NCI-H446 treated with DMSO at 0.1 percent for 48 hours (cell line): Measurements from ENCODE around the gene BCAP31.
A peak's percentile ranks its signal among the peaks of the same experiment; 100 is the strongest.
"Not testable (repeated sequence)": the region's sequence is repeated elsewhere in the genome, so short reads cannot be mapped to it uniquely, and the experiment has no call there.

Experiments
- DNase-seq: peaks from one replicate; lab custom pipeline; 2025; lab: John Stamatoyannopoulos, UW

BCAP31 gene

DNA sequence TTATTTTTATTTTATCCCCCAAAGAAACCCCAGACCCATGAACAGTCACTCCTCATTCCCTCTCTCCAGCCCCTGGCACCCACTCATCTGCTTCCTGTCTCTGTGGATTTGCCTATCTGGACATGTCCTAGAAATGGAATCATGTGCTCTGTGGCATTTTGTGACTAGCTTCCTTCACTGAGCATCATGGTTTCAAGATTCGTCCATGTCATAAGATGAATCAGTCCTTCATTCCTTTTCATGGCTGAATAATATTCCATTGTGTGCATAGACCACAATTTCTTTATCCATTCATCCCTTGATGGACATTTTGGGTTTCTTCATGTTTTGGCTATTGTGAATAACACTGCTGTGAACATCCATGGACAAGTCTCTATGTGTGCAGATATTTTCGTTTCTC, 10.7 kb upstream of the BCAP31 start:
- no peak for DNase-seq

DNA sequence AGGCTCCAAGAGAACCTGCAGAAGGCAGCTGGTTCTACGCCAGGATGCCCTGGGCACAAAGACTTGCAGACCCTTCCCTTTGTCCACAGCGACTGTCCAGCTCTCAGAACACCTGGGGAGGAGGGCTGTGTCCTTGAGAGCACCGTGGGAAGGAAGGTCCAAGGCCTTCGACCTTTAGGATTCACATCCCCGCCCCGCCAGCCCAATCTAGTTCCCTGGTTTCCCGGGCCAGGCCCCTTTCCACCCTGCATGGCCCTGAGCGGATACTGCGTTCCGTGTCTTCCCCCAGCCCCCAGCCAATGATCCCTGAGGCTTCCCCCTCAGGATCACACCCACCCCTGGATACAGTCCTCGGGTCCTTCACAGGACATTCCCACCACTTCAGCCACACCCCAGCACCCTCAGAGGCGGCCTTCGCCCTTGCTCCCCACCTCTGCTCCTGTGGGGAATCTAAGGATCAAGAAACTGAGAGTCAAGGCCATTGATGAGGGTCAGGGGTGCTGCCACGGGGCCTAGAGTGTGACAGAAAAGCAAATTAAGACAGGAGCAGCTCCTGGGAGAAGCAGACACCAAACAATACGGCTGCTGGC, 9.6 kb upstream of the BCAP31 start:
- DNase-seq, result no peak

- DNase-seq, result no peak
Measured at GRCh38 chrX:153732401-153732800, 8.2 kb upstream of the BCAP31 start.

DNA sequence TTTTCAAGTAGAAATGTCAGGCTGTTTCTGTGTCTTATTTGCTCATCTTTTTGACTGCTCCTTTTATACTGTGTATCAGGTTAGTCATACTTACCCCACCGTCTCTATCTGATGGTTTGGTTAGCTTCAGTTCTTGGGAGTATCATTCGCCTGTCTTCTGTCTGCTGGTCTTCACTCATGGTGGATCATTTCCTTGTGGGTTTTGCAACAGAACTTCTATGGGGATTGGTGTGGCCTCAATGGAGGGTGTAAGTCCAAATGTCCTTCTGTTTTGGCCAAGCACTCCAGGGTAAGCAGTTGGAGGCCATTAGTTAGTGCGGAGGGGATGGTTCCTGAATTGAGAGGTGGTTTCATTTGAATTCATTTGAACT, 7.6 kb upstream of the BCAP31 start:
- DNase-seq, result no peak

GRCh38 chrX:153731117-153731844, 7.1 kb upstream of the BCAP31 start:
- no peak for DNase-seq

DNA sequence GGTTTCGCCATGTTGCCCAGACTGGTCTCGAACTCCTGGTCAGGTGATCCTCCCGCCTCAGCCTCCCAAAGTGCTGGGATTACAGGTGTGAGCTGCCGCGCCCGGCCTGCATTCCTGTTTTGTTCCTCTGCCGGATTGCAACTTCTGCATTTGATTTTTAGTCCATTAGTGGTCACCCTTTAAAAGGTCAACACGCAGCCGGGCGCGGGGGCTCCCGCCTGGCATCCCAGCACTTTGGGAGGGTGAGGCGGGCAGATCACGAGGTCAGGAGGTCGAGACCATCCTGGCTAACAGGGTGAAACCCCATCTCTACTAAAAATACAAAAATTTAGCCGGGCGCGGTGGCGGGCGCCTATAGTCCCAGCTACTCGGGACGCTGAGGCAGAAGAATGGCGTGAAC, 5.9 kb upstream of the BCAP31 start:
- not testable (repeated sequence) for DNase-seq

DNA sequence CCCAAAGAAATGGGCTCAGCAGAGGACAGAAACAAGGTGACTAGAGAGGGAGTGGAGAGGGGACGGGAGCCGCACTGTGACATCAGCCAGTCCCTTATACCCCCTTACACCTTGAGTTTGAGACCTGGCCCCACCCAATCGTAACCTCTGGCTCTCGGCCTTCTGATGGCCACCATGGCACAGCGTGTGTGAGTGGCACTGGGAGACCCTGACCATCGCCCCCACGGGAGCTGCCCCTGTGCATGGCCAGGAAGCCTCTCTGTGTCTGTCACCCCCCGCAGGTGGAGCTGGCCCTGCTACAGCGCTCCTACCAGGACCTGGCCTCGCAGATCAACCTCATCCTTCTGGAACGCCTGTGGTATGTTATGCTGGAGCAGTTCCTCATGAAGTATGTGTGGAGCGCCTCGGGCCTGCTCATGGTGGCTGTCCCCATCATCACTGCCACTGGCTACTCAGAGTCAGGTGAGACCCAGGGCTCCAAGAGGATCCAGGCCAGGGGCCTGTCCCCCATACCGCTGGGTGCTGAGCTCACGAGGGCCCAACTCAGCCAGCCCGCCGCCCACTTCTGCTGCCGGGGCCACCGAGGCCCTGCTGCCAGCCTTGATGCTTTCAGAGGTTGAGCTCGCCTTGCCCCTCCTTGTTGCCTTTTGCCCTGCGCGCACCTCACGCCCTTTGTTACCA, 4.9 kb upstream of the BCAP31 start:
- no peak for DNase-seq

DNA sequence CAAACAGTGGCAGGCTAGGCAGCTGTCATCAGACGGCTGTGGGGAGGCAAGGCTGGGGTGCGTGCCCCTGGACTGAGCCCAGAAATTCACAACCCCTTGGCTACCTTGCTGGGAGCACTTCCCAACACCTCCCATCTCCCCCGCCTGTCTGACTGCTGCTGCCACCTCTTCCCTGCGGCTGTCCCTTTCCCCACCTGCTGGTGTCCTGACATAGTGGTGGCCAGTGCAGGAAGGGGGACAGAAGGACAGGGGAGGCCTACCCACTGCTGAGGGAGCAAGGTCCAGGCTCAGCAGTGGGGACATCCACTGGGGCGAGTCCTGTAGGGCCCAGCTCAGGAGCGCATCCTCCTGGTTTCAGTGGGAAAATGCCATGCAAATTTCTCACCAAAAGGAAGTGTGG, 3.9 kb upstream of the BCAP31 start:
- no peak for DNase-seq

DNA sequence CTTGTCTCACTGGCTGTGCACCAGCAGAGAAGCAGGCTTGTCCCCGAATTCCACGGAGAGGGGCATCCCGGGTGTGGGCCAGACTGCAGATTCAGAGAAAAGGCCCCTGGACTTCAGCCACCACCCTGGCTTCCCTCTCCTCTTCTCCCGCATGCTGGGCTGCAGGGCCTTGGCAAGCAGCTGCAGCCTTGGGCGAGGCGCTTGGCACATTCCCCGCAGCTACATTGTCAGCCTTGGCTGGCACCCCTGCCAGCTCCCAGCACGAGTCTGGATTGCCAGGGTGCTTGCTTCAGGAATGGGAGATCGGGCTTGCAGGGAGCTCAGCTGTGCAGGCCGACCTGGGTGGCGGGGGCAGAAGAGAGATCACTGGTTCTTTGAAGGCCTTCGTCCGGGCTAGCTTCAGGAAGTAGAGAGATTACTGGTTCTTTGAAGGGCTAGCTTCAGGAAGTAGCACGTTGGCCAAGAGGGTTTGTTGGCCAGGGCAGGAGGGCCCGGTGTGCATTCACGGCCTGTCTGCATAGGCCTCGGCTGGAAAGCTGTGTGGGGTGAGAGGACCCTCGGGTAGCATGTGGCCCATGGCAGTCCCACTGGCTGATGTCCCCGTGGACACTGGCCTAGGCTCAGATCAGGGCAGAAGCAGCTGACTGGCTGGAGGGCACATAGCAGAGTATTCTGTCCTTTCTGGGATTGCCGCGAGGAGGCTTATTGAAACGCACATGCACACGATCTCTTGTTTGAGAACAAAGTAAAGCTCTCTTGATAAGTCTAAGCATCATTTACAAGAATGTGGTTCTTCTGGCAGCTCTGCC, 3.1 kb upstream of the BCAP31 start:
- peak; percentile 57 for DNase-seq

DNA sequence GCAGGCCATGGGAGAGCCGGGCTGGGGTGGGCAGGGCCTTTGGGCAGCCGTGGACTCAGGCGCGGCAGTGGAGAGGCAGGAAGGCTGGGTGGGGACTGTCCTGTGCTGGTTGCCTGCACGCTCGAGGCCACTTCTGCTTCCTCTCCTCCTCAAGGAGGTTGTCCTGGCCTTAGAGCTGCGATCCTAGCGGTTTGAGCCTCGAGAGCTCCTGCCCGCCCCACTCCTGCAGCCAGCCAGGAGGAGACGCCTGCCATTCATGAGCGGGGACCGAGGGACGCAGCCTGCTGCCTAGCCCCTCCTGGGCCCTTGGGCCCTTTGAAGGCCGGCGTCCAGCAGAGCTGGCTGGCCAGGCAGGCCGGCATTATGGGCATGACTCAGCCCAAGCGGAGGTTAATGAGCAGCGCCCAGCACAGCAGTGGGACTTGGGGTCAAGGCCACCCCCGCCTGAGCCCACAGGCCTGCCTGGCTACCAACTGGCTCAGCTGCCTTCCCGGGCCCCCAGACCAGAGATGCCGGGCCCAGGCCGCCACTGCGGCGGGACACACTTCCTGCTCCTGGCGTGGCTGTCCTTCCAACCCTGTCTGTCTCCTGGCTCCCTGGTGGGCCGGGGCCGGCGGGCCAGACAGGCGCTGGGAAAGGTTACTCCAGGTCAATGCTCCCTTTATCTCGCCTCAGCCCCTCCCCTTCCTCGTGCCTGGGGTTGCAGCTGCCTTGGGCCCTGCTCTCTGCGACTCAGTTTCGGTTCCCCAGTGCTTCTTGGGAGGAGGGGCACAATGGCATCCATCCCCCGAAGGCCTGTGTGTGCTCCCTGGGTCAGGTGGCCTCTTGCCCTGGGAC, 2.3 kb upstream of the BCAP31 start:
- DNase-seq, result no peak

DNA sequence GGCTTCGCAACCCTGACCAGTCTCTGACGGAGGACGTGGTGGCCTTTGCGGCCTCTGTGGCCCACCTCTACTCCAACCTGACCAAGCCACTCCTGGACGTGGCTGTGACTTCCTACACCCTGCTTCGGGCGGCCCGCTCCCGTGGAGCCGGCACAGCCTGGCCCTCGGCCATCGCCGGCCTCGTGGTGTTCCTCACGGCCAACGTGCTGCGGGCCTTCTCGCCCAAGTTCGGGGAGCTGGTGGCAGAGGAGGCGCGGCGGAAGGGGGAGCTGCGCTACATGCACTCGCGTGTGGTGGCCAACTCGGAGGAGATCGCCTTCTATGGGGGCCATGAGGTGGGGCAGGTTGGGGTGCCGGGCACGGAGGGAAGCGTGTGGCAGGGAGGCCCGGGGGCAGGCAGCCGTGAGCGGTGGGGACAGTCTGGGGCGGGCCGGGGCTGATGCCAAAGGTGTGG, 1.7 kb upstream of the BCAP31 start:
- no peak for DNase-seq

DNA sequence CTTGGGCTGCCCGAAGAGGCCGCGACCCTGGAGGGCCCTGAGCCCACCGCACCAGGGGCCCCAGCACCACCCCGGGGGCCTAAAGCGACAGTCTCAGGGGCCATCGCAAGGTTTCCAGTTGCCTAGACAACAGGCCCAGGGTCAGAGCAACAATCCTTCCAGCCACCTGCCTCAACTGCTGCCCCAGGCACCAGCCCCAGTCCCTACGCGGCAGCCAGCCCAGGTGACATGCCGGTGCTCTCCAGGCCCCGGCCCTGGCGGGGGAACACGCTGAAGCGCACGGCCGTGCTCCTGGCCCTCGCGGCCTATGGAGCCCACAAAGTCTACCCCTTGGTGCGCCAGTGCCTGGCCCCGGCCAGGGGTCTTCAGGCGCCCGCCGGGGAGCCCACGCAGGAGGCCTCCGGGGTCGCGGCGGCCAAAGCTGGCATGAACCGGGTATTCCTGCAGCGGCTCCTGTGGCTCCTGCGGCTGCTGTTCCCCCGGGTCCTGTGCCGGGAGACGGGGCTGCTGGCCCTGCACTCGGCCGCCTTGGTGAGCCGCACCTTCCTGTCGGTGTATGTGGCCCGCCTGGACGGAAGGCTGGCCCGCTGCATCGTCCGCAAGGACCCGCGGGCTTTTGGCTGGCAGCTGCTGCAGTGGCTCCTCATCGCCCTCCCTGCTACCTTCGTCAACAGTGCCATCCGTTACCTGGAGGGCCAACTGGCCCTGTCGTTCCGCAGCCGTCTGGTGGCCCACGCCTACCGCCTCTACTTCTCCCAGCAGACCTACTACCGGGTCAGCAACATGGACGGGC, 1.0 kb upstream of the BCAP31 start:
- no peak for DNase-seq

DNA sequence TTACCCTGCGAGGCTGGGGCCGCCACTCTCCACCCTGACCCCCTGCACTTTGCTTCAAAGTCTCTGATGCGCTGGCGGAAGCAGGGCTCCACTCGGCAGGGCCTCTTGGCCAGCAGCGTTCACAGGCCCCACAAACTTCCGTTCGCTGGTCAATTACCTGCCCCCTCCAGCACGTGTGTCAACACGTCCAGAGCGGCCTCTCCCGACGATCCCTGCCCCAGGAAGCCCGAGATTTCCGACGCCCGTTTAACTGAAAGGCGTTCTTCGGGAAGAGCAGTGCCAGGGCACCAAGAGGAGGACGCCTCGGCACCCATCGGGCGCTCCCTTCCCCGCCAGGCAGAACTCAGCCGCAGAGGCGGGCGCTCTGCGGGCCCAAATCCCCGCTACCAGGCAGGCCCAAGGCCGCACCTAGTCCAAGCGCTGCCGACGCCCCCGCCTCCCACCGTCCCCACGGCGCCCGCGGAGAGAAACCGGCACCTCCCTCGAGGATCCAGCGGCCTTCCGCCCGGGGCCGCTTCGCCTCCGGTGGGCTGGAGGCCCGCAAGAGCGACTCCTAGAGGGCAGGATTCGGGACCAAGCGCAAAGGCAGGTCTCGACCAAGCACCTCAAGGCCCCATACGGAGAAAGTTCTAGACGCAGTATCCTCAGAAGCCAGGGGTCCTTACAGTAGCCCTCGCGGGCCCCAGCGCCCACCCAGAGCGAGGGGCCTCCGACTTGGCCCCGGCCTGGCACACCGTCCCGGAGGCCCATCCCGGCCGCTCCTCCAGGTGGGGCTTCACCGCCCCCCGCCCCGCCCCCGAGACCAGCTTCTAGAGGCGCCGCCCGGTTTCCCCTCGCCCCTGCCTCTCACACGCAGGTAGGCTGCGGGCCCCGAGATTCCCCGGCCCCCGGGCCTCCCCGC, 586 bp downstream of the BCAP31 start:
- no peak for DNase-seq

DNA sequence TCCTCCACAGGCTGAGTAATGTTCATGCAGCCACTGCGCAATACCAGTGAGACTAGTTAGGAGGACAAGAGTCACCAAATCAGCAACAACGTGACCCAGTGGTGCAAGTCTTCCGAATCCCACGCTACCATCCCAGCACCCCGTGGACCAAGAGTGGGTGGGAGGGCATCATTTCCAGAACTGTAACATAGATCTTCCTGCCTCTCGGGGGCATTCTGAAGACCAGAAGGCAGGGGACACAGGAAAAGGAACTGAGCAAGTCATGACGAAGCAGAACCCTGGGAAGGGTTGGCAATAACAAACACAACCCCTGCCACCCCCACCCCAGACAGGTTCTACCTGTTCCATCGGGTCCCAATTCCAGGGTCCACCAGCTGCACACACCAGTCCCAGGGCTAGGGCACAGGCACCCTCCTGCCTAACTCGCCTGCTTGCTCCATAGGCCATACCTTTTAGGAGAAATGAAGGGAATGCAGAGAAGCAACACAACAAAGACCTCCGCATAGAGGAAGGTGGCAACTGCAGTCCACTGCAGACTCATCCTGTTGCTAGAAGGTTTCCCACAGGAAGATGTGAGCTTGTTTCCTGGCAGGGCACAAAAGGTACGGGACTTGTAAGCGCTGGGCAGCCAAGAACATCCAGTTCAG, 1.4 kb downstream of the BCAP31 start:
- no peak for DNase-seq

DNA sequence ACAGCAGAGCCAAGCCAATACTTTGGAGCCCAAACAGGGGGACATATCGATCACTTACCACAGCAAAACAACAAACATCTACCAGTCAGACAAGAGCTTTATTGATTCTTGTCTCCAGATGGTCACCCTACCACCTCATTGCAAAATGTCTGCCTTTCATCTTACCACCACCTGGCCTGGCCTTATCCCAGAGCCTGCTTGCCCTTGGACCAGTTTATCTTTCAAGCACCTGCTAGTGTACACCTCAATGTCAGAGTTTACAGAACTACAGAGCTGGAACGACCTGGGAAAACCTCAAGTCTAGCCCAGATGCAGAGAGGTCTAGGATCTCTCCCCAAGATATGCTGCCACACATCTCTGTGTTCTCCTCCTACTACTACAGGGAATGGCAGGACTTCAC, 4.5 kb downstream of the BCAP31 start:
- DNase-seq, result no peak

GRCh38 chrX:153719238-153719637, 4.9 kb downstream of the BCAP31 start:
- DNase-seq, result no peak

- no peak for DNase-seq
Measured at GRCh38 chrX:153717445-153717844, 6.7 kb downstream of the BCAP31 start.

DNA sequence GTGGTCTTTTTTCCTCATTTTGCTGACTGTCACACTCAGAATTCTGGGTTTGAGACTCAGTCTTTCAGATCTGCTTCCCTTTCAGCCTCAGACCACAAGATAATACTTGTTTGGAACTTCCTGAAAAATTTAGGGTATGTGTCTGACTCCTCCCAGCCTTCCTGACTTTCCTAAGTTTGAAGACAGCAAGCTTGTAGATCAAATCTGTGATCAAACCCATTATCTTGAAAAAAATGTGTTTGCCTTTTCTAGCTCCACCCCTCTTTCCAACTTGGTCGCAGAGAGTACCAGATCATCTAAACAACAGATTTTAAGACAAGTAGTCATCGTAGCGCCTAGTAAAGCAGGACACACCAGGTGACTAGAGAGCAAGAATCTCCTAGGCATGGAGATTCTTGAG, 9.9 kb downstream of the BCAP31 start:
- DNase-seq, result no peak
